ENCODE data around the gene LIPF.
A peak's percentile ranks its signal among the peaks of the same experiment; 100 is the strongest.

Gene LIPF

GRCh38 chr10:88676283-88677060 lies 12.2 kb downstream of the LIPF start:
- DNase-seq = no peak

- no peak for DNase-seq
Observed at GRCh38 chr10:88680958-88681357, 16.7 kb downstream of the LIPF start.

GRCh38 chr10:88682491-88682890 lies 18.2 kb downstream of the LIPF start:
- no peak for DNase-seq

- DNase-seq = peak; percentile 54
Observed at GRCh38 chr10:88687853-88688467, 23.7 kb downstream of the LIPF start.

GRCh38 chr10:88689366-88689765 lies 25.1 kb downstream of the LIPF start:
- DNase-seq = no peak

GRCh38 chr10:88693392-88694020 lies 29.3 kb downstream of the LIPF start:
- DNase-seq = peak; percentile 27

GRCh38 chr10:88702848-88703597 lies 38.8 kb downstream of the LIPF start:
- DNase-seq = peak; percentile 95

- no peak for DNase-seq
Observed at GRCh38 chr10:88705958-88706357, 41.7 kb downstream of the LIPF start, which contains the start of gene LIPK. Gene LIPK (plus strand): TSS chr10:88706249. CDS start chr10:88724544, 18,295 bp downstream.

- peak; percentile 39 for DNase-seq
Observed at GRCh38 chr10:88707429-88708155, 43.4 kb downstream of the LIPF start.

GRCh38 chr10:88709361-88709760 lies 45.1 kb downstream of the LIPF start:
- DNase-seq = peak; percentile 69

GRCh38 chr10:88715517-88715916 lies 51.3 kb downstream of the LIPF start:
- no peak for DNase-seq

GRCh38 chr10:88721392-88721791 lies 57.1 kb downstream of the LIPF start:
- peak; percentile 49 for DNase-seq

- no peak for DNase-seq
Observed at GRCh38 chr10:88725798-88726197, 61.6 kb downstream of the LIPF start.

GRCh38 chr10:88728107-88728763 lies 64.0 kb downstream of the LIPF start:
- DNase-seq = peak; percentile 50
